ENCODE data around the gene SLC20A1.

DNA sequence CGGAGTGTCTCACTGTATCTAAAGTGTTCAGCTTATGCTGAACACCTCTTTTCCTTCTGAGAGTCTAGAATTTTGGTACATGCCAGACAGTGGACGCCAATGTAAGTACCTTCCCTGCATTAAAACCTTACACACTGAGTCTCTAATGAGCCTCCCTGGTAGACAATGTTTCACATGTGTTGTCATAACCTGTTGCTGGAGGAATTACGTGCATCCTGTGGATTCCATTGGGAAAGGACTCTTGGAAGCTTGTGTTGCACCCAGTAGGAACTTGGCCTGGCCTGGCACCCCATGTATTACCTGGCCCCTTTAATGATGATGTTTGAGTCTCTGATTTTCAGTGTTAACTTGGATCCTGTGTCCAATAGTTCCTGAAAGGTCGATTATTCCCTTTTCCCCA, 40.8 kb upstream of the SLC20A1 start:
- TF ChIP-seq, protein P1, sequence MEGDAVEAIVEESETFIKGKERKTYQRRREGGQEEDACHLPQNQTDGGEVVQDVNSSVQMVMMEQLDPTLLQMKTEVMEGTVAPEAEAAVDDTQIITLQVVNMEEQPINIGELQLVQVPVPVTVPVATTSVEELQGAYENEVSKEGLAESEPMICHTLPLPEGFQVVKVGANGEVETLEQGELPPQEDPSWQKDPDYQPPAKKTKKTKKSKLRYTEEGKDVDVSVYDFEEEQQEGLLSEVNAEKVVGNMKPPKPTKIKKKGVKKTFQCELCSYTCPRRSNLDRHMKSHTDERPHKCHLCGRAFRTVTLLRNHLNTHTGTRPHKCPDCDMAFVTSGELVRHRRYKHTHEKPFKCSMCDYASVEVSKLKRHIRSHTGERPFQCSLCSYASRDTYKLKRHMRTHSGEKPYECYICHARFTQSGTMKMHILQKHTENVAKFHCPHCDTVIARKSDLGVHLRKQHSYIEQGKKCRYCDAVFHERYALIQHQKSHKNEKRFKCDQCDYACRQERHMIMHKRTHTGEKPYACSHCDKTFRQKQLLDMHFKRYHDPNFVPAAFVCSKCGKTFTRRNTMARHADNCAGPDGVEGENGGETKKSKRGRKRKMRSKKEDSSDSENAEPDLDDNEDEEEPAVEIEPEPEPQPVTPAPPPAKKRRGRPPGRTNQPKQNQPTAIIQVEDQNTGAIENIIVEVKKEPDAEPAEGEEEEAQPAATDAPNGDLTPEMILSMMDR (IDR thresholded peaks at IDR 0.05; ENCODE audit: low read depth, low read length, poor library complexity, severe bottlenecking): no peak
- TF ChIP-seq EZH2phosphoT487 (IDR thresholded peaks at IDR 0.05; ENCODE audit: borderline replicate concordance, low read length): no peak
